ENCODE data around the gene PIK3R5.

Gene PIK3R5

DNA sequence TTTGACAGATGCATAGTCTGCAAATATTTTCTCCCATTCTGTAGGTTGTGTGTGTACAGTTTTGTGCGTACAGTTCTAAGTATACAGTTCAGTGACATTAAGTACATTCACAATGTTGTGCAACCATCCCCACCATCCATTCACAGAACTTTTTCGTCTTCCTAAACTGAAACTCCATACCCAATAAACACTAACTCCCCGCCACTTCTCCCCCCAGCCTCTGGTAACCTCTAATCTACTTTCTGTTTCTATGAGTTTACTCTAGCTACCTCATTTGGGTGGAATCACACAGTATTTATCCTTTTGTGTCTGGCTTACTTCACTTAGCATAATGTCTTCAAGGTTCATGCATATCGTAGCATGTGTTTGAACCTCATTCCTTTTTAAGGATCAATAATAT lies 14.3 kb downstream of the PIK3R5 start:
- DNase-seq, result no peak

GRCh38 chr17:8949061-8949661 lies 16.3 kb downstream of the PIK3R5 start:
- DNase-seq, result no peak

DNA sequence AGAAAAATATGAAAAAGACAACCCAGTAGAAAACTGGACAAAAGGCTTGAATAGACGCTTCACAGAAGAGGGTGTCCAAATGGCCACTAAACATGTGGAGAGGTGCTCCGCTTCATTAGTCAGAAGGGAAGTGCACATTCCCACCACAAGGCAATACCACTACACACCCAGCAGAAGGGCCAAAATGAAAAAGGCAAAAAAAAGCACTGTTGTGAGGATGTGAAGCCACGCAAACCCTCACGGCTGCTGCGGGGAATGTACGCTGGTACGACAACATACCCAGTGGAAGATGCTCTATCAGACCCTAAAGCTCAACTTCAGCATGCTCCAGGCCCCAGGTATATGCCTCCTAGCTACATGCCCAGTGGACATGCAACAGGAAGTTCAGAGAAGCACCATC lies 17.0 kb downstream of the PIK3R5 start:
- DNase-seq, result no peak

DNA sequence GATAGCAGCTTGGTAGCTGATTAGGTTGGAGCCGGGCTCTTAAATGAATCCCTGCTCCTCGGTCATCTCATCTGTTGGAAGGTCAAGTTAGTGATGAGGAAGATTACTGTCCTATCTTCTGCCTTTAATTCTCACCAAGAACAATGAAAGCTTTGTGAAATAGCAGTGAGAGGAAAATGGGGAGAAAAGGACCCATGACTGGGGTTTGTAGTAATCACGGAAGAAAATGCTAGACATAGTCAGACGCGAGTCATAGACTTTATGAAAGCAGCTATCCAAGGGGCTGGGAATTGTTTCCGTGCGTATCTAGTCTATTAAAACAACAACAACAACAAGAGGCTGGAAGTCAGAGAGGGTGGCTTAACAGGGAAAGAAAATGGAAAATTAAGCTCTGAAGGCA lies 18.3 kb downstream of the PIK3R5 start:
- no peak for DNase-seq

- DNase-seq, result no peak
Measured at GRCh38 chr17:8946476-8946875, 19.0 kb downstream of the PIK3R5 start.

GRCh38 chr17:8946071-8946470 lies 19.4 kb downstream of the PIK3R5 start:
- DNase-seq, result no peak

DNA sequence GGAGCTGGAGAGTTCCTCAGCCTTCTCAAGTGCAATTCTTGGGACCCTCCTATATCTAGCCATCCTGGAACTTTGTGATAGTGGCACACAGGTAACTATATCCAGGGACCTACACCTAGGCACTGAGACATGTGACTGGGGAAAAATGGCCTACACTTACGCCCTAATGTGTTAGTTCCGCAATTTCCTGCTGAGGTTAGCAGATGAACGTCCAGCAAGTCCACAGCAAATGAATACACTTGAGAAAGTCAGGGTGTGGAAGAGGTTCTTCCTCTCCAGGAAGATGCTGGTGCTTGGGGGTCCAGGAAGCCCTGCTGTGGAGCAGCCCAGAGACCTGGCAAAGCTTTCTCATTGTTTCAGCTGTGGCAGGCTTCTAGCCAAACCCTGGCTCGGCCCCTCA lies 20.8 kb downstream of the PIK3R5 start:
- DNase-seq, result no peak

DNA sequence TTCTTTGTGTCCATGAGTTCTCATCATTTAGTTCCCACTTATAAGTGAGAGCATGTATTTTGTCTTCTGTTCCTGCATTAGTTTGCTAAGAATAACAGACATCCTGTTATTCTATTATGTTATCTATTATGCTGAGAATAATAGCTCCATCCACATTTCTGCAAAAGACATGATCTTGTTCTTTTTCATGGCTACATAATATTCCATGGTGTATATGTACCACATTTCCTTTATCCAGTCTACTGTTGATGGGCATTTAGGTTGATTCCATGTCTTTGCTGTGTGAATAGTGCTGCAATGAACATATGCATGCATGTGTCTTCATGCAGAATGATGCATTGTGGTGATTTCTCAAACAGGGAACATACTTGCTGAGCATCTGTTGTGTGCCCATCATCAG lies 21.4 kb downstream of the PIK3R5 start:
- no peak for DNase-seq

- peak; percentile 80 for DNase-seq
Measured at GRCh38 chr17:8941980-8942622, 23.4 kb downstream of the PIK3R5 start.

DNA sequence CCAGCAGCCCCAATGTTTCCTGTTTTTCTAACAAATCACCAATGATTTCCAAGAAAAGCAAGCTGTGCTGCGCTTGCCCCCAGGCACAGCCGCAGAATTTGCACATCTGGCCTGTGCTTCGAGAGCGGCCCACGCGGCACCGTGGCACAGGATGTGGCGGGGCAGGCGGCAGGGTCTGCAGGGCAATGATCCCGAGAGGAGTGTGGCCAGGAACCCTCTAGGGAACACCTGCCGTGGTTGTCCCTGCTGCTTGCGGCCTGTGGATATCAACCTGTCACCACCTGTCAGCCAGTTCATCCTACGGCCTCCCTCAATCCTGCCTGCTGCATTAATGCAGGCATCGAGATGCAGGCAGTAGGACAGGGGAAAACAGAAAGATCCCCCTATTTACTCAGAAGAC lies 24.0 kb downstream of the PIK3R5 start:
- DNase-seq, result peak; percentile 84

GRCh38 chr17:8940866-8941471 lies 24.5 kb downstream of the PIK3R5 start:
- no peak for DNase-seq

- DNase-seq, result peak; percentile 76
Measured at GRCh38 chr17:8939496-8940334, 25.8 kb downstream of the PIK3R5 start.

DNA sequence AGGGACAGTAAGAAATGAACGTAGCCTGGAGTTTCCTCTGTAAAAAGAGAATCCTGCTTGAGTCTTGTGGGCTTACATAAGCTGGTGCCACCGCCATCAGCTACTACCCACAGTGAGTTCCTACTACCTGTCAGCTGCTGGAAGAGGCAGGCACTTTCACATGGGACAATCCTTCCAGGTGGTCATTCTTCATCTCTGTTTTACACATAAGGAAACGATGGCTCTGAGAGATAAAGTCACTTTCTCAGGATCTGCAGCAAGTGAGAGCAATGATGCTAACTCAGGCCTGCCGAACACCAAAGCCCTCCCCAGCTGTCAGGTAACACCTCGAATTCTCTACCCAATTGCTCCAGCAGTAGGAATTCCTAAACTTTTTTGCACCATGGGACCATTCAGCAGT lies 26.6 kb downstream of the PIK3R5 start:
- no peak for DNase-seq

DNA sequence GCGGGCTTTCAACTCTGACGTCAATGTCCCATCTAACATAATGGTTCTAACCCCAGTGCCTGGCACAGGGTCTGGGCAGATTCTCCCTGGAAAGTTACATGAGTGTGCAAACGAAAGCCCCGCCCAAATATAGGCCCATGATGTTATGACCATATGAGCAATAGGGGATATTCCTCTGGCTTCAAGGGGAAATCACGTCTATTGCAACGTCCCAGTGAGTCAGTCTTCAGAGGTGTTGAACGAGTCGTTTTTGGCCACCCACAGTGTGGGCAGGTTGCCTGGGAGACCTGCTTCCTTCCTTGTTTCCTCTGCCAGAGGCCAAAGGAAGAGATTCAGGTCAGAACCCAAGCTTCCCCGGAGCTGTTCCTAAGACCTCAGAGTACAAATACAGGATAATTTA lies 30.3 kb downstream of the PIK3R5 start:
- DNase-seq, result peak; percentile 82

GRCh38 chr17:8934346-8934745 lies 31.2 kb downstream of the PIK3R5 start:
- DNase-seq, result no peak

DNA sequence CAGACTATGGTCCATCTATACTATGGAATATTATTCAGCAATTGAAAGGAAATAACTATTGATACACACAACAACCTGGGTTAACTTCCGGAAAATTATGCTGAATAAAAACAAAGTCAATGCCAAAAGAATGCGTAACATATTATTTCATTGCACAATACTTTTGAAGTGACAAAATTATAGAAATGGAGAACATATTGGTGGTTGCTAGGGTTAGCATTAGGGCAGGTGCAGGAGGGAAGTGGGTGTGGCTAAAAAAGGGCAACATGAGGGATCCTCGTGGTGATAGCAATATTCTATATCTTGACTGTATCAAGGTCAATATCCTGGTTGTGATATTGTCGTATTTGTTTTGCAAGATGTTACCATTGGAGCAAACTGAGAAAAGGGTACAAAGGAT lies 34.9 kb downstream of the PIK3R5 start:
- no peak for DNase-seq

- no peak for DNase-seq
Measured at GRCh38 chr17:8928347-8928746, 37.2 kb downstream of the PIK3R5 start.

- DNase-seq, result no peak
Measured at GRCh38 chr17:8927395-8927794, 38.1 kb downstream of the PIK3R5 start.

DNA sequence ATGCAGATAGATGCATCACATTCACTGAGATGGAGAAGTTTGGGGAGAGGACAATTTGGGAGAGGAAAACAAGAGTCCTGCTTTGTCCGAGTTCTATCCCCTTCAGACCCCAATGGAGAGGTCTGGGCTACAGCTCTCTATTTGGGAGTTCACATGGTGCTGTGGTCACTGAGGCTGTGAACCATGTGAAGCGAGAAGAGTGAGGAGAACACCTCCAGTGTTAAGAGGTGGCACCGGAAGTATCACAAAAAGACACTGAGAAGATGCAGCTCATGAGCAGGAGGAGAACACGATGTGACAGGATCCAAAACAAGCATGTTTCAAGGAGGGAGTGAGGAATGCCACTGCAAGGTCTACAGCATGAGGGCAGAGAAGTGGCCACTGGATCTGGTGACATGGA lies 39.7 kb downstream of the PIK3R5 start:
- DNase-seq, result no peak

DNA sequence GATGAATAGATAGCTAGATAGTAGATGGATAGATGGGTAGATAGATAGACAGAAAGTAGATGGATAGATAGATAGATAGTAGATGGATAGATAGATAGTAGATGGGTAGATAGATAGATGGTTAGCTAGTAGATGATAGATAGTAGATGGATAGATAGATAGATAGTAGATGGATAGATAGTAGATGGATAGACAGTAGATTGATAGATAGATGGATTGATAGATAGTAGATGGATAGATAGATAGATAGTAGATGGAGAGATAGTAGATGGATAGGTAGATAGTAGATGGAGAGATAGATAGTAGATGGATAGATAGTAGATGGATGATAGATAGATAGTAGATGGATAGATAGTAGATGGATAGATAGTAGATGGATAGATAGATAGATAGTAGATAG lies 40.4 kb downstream of the PIK3R5 start:
- no peak for DNase-seq

DNA sequence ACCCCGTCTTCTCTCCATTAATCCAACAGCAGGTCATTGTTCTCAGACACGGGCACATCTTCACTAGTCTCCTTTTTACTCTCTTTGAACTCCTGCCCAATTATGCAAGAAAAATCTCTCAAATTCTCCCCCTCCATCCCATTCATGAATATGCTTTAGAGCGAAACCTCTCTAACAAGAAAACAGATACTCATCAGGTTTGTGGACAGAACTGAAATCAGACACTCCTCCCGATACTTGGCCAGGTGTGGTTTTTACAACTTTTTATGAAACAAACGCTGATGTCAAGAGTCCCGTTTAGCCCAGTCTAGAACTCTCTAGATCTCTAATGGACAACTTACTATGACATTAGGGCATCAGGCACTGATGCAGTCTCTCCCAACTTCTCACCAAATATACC lies 40.9 kb downstream of the PIK3R5 start:
- no peak for DNase-seq

- no peak for DNase-seq
Measured at GRCh38 chr17:8923762-8924161, 41.7 kb downstream of the PIK3R5 start.

- no peak for DNase-seq
Measured at GRCh38 chr17:8922928-8923327, 42.6 kb downstream of the PIK3R5 start.

GRCh38 chr17:8922451-8922850 lies 43.1 kb downstream of the PIK3R5 start:
- no peak for DNase-seq

Measured in CD4-positive, alpha-beta T cell treated with Interleukin-4 for 4 hours (primary cell).